OCI-LY7 (cell line): ENCODE data around the gene EIF2AK3. TPM values are rescaled to one million over a fixed set of nuclear protein-coding genes. Genes with fewer than 3 reads are reported as not detected.
"Not testable (repeated sequence)": the region's sequence is repeated elsewhere in the genome, so short reads cannot be mapped to it uniquely, and the experiment has no call there.

Experiments
- BruUV-seq: library from RNA; stranded (reverse); fragments of 400-500 nt; replicated peaks from 2 replicates; lab custom pipeline; 2021; lab: Mats Ljungman, UMichigan
- CTCF ChIA-PET: fragments of 300-600 bp; sonication (Branson Sonifier 250); formaldehyde crosslinking; loops from one replicate; lab custom pipeline; 2022; ENCODE audit warnings: antibody characterized with exemption; ENCODE audit not compliant: unreplicated experiment; lab: Charles Lee
- POLR2A ChIA-PET: fragments of 300-600 bp; sonication (Branson Sonifier 250); formaldehyde crosslinking; loops from one replicate; lab custom pipeline; 2022; ENCODE audit warnings: antibody characterized with exemption; lab: Charles Lee
- DNase-seq: peaks from one replicate; pipeline ENCODE4 v3.0.0-alpha.2; 2015; ENCODE audit warnings: low spot score
- H2AFZ ChIP-seq: fragments of 200-600 bp; sonication (generic), shearing (Covaris generic); 2 replicates; pipeline ENCODE4 v1.6.1; 2014; ENCODE audit warnings: mild to moderate bottlenecking, antibody characterized with exemption, low read length, moderate library complexity
- H3K27ac ChIP-seq: fragments of 200-600 bp; sonication (generic); 2 replicates; pipeline ENCODE4 v1.5.1; 2014; ENCODE audit warnings: mixed run types, low read depth, mild to moderate bottlenecking, moderate library complexity, low read length, inconsistent platforms; ENCODE audit not compliant: poor library complexity, severe bottlenecking
- H3K36me3 ChIP-seq: fragments of 200-600 bp; sonication (generic); 2 replicates; pipeline ENCODE4 v1.6.1; 2014; ENCODE audit warnings: mild to moderate bottlenecking, antibody characterized with exemption, low read length, moderate library complexity, mixed read lengths; ENCODE audit not compliant: insufficient read depth
- H3K4me1 ChIP-seq: fragments of 200-600 bp; sonication (generic); 2 replicates; pipeline ENCODE4 v1.5.1; 2014; ENCODE audit warnings: mild to moderate bottlenecking, low read length; ENCODE audit not compliant: insufficient read depth, poor library complexity, severe bottlenecking
- H3K4me2 ChIP-seq: fragments of 200-600 bp; sonication (generic); 2 replicates; pipeline ENCODE4 v1.6.1; 2014; ENCODE audit warnings: mild to moderate bottlenecking, low read length
- H3K4me3 ChIP-seq: fragments of 200-600 bp; sonication (generic); 2 replicates; pipeline ENCODE4 v1.5.1; 2014; ENCODE audit warnings: mild to moderate bottlenecking, low read depth, low read length; ENCODE audit not compliant: poor library complexity, severe bottlenecking
- H3K79me2 ChIP-seq: fragments of 200-600 bp; sonication (generic); 2 replicates; pipeline ENCODE4 v1.6.1; 2016; ENCODE audit warnings: low read depth, mild to moderate bottlenecking, low read length, moderate library complexity, mixed read lengths; ENCODE audit not compliant: insufficient read depth
- H3K9me2 ChIP-seq: fragments of 200-600 bp; sonication (generic); 2 replicates; pipeline ENCODE4 v1.6.1; 2016; ENCODE audit warnings: mild to moderate bottlenecking, low read length, mixed read lengths; ENCODE audit not compliant: insufficient read depth
- H3K9me3 ChIP-seq: fragments of 200-600 bp; sonication (generic); 2 replicates; pipeline ENCODE4 v1.6.1; 2014; ENCODE audit warnings: mild to moderate bottlenecking, mixed run types, low read length, mixed read lengths
- H4K20me1 ChIP-seq: fragments of 200-600 bp; sonication (generic); 2 replicates; pipeline ENCODE4 v1.6.1; 2014; ENCODE audit warnings: mild to moderate bottlenecking, antibody characterized with exemption, low read length, moderate library complexity, mixed read lengths; ENCODE audit not compliant: insufficient read depth
- EZH2phosphoT487 ChIP-seq: fragments of 200-600 bp; sonication (generic); IDR thresholded peaks from 2 replicates; pipeline ENCODE4 v1.6.1; 2018; ENCODE audit warnings: low read depth, borderline replicate concordance, mild to moderate bottlenecking, mixed run types, antibody characterized with exemption, low read length, moderate library complexity, mixed read lengths
- intact Hi-C: fragments of 100-400 bp; cut with micrococcal nuclease; formaldehyde crosslinking; loops from one replicate; pipeline ENCODE4 v1.10.0; 2022; ENCODE audit not compliant: unreplicated experiment
- total RNA-seq, 2 experiments: library from RNA; depleted of rRNA in 1 of 2; stranded (reverse); fragments of >200 nt in 1 of 2; shearing (Covaris generic) in 1 of 2; gene quantifications; 2 replicates each; pipeline ENCODE4 v1.2.3, GENCODE V29; 2014 to 2022
- TF ChIP-seq, protein P1 (sequence below): fragments of 200-600 bp; sonication (generic); conservative IDR thresholded peaks from 2 replicates; pipeline ENCODE4 v1.5.1; 2014; ENCODE audit warnings: mild to moderate bottlenecking, antibody characterized with exemption, low read length, moderate library complexity, mixed read lengths

Gene EIF2AK3
- total RNA-seq, 2 experiments from 2014 or later = 49.4 to 64.5 TPM

DNA sequence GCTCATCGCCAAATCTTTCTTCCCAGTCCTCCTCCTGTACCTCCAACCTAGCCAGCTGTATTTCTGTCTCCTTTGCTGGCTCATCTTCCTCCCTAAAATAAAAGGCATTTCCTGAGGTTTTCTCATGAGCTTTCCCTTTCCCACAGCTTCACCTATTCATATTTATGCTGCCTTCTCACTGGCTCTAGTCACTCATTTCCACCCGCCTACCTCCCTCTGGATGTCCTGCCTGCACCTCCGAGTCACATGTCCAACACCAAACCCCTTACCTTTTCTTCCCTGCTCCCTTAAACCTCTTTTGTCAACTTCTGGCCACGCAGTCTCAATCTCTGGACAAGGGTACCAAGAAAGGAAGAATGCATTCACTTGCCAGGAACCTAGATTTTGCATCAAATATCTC, 2.8 kb downstream of the EIF2AK3 start:
- no peak for TF ChIP-seq EZH2phosphoT487
- TF ChIP-seq, protein P1, sequence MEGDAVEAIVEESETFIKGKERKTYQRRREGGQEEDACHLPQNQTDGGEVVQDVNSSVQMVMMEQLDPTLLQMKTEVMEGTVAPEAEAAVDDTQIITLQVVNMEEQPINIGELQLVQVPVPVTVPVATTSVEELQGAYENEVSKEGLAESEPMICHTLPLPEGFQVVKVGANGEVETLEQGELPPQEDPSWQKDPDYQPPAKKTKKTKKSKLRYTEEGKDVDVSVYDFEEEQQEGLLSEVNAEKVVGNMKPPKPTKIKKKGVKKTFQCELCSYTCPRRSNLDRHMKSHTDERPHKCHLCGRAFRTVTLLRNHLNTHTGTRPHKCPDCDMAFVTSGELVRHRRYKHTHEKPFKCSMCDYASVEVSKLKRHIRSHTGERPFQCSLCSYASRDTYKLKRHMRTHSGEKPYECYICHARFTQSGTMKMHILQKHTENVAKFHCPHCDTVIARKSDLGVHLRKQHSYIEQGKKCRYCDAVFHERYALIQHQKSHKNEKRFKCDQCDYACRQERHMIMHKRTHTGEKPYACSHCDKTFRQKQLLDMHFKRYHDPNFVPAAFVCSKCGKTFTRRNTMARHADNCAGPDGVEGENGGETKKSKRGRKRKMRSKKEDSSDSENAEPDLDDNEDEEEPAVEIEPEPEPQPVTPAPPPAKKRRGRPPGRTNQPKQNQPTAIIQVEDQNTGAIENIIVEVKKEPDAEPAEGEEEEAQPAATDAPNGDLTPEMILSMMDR = no peak
- POLR2A ChIA-PET = interaction anchor here (0.6 to 1.8 kb wide), 3 partner anchors 17 to 30 kb away, joined by 3 to 6 read pairs (median 3); no protein-coding TSS in a partner anchor
- no peaks in the 10 kb centered on the region for H3K9me2 ChIP-seq
- peak overlapping the region; percentile 81 for H3K27ac ChIP-seq
- peak overlapping the region; percentile 96 for H3K4me3 ChIP-seq
- peaks cover 57% of the 10 kb centered on the region for H3K36me3 ChIP-seq
- CTCF ChIA-PET = no interaction called here
- DNase-seq = no peak
- no peaks in the 10 kb centered on the region; the same call in 1 of the 2 replicates for H4K20me1 ChIP-seq
- intact Hi-C loops = loop anchor here (2.0 kb wide), 1 partner anchor 16 kb away; no protein-coding TSS in a partner anchor
- no peak overlapping the region for H2AFZ ChIP-seq
- H3K9me3 ChIP-seq = no peaks in the 10 kb centered on the region
- H3K4me2 ChIP-seq = peak overlapping the region; percentile 96
- H3K4me1 ChIP-seq = peaks cover 69% of the 10 kb centered on the region
- no TSS peak for BruUV-seq
- H3K79me2 ChIP-seq = peaks cover 88% of the 10 kb centered on the region

DNA sequence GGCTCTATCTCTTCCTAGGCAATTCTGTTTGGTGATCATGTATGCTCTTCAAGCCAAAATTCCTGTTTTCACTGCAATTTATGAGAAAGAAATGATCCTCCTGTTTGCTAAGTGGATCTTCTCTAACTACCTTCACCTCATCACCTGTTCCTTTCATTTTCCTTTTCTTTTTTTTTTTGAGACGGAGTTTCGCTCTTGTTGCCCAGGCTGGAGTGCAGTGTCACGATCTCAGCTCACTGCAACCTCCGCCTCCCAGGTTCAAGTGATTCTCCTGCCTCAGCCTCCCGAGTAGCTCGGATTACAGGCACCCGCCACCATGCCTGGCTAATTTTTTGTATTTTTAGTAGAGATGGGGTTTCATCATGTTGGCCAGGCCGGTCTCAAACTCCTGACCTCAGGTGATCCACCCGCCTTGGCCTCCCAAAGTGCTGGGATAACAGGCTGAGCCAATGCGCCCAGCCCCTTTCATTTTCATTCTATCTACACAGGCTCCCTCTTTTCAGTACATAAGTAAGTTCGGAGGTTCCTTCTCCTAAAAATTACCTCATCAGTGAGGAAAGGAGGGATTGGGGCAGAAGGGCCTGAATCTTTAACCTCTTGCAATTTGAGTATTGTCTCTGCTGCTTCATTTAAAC, 3.3 kb downstream of the EIF2AK3 start:
- intact Hi-C loops = loop anchor here (2.0 kb wide), 1 partner anchor 15 kb away; no protein-coding TSS in a partner anchor
- Histone ChIP-seq H3K79me2 (peaks cover 91% of the 10 kb centered on the region), H3K36me3 (peaks cover 57% of the 10 kb centered on the region), H3K4me1 (peaks cover 69% of the 10 kb centered on the region), H3K27ac (peak overlapping the region; percentile 81), H3K4me3 (peak overlapping the region; percentile 96), H3K4me2 (peak overlapping the region; percentile 96)
- ChIA-PET CTCF (interaction anchor here (1.3 kb wide), 1 partner anchor 16 kb away, joined by 5 read pairs; no protein-coding TSS in a partner anchor), POLR2A (interaction anchor here (0.6 to 3.3 kb wide), 5 partner anchors 16 to 29 kb away, joined by 3 to 33 read pairs (median 3); no protein-coding TSS in a partner anchor)
- BruUV-seq, H4K20me1 ChIP-seq, H2AFZ ChIP-seq, DNase-seq, H3K9me3 ChIP-seq, H3K9me2 ChIP-seq: not testable (repeated sequence)

DNA sequence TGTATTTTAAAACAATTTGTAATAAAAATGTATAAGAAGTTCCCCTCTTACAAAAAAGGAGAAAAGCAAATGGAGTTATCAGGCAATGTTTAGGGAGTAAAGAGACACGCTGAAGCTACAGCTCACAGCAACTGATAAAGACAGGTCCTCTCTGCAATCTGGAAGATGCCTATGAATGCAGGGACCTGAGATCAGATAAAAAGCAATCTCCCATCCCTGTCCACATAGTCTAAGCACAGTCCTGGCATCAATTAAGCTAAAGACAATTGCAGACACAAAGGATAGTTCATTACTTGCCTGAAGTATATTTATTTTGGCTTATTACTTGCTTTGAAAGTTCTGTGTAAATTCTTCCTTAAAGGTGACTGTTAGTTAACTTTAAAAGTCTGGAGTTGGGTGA, 5.0 kb downstream of the EIF2AK3 start:
- CTCF ChIA-PET = interaction anchor here (1.3 kb wide), 1 partner anchor 15 kb away, joined by 5 read pairs; no protein-coding TSS in a partner anchor
- H3K4me1 ChIP-seq = peaks cover 77% of the 10 kb centered on the region
- H3K4me2 ChIP-seq = peak overlapping the region; percentile 96
- H4K20me1 ChIP-seq = no peaks in the 10 kb centered on the region; the same call in 1 of the 2 replicates
- no peak for DNase-seq
- peak overlapping the region; percentile 96 for H3K4me3 ChIP-seq
- TF ChIP-seq, protein P1 = no peak
- no peak for TF ChIP-seq EZH2phosphoT487
- H2AFZ ChIP-seq = no peak overlapping the region
- POLR2A ChIA-PET = interaction anchor here (0.7 to 3.3 kb wide), 10 partner anchors 9 to 237 kb away, joined by 3 to 33 read pairs (median 3); no protein-coding TSS in a partner anchor
- peaks cover 99% of the 10 kb centered on the region for H3K79me2 ChIP-seq
- BruUV-seq = no TSS peak
- H3K27ac ChIP-seq = peak overlapping the region; percentile 36
- H3K9me2 ChIP-seq = no peaks in the 10 kb centered on the region
- peaks cover 63% of the 10 kb centered on the region for H3K36me3 ChIP-seq
- intact Hi-C loops = no loop called here
- H3K9me3 ChIP-seq = no peaks in the 10 kb centered on the region
